22Rv1 (cell line): ENCODE results near the gene SRRT.

ENCODE experiments used
- ZFX ChIP-seq: fragments of 450-650 bp; IDR thresholded peaks from 2 replicates; pipeline ENCODE4 v1.6.1; 2017; ENCODE audit warnings: antibody characterized with exemption, borderline replicate concordance
- TF ChIP-seq, protein P1 (sequence below): fragments of 450-650 bp; IDR thresholded peaks from 2 replicates; pipeline ENCODE4 v1.5.1; 2017; ENCODE audit warnings: mild to moderate bottlenecking

DNA sequence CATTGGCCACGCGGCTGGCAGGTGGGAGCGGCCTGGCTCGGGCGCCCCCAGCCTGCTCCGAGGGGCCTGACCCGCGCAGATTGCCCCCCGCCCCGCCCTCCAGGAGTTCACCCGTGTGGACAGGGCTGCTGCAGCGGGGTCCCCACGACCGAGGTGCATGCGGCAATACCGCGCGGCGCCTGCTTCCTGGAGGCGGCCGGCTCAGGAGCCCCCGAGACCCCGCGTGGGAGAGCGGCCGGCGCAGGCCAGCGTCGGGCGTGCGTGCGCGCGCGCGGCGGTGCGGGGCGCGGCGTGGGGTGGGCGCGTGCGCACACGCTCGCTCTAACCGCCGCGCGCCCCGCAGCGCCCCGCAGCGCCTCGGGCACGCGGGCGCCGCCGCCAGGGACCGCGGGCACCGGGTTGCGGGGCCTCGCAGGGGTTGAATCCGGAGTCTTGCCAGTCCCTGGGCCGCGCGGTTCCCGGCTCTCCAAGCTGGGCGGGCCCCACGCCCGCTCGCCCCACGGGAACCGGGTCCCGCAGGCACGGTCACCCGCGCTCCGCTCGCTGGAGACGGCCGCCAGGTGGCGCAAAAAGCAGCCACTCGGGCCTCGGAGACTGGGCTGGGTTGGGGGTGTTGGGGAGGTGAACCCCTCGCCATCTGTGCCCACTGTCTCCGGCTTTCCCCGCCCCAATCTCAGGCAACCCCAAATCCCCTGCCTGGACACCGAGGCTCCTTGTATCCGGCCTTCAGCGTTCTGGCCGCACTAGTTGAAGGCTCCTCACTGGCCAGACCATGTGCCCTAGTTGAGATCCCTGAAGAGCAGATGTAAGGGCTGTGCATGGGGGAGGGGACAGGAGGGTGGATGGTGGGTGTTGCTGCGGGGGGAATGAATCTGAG is 22.1 kb downstream of the SRRT start:
- TF ChIP-seq, protein P1, sequence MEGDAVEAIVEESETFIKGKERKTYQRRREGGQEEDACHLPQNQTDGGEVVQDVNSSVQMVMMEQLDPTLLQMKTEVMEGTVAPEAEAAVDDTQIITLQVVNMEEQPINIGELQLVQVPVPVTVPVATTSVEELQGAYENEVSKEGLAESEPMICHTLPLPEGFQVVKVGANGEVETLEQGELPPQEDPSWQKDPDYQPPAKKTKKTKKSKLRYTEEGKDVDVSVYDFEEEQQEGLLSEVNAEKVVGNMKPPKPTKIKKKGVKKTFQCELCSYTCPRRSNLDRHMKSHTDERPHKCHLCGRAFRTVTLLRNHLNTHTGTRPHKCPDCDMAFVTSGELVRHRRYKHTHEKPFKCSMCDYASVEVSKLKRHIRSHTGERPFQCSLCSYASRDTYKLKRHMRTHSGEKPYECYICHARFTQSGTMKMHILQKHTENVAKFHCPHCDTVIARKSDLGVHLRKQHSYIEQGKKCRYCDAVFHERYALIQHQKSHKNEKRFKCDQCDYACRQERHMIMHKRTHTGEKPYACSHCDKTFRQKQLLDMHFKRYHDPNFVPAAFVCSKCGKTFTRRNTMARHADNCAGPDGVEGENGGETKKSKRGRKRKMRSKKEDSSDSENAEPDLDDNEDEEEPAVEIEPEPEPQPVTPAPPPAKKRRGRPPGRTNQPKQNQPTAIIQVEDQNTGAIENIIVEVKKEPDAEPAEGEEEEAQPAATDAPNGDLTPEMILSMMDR, result peak; percentile 99
- no peak for TF ChIP-seq ZFX
